ENCODE measurements around the gene ZSCAN10. TPM values are rescaled to one million over a fixed set of nuclear protein-coding genes. Genes with fewer than 3 reads are reported as not detected.

Gene ZSCAN10
- polyA plus RNA-seq, 1 donor (not counting 4 experiments of a cell fraction or from before 2014, with no cell fraction given): not detected

DNA sequence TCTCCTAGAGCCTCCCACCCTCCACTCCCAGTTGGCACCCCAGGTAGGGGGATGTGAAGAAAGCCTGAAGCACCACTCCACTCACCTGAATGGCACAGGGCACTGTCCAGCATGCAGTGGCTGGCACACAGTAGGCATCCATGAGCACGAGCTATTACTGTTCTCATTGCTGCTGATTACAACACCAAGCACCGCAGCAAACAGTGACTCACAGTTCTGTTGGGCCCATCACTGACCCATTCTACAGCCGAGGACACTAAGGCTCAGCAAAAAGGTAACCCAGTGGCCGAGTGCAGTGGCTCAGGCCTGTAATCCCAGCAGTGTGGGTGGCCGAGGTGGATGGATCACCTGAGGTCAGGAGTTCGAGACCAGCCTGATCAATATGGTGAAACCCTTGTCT lies 2.7 kb downstream of the ZSCAN10 start:
- no peak for FAIRE-seq
- no peaks in the 10 kb centered on the region for H3K9me1 ChIP-seq (ENCODE audit: control insufficient read depth, extremely low read depth, insufficient read depth, low read length)
- no peak overlapping the region for H3K4me2 ChIP-seq (ENCODE audit: control insufficient read depth, extremely low read depth, insufficient read depth, low read depth, low read length)
- no peak overlapping the region for H2AFZ ChIP-seq (ENCODE audit: control insufficient read depth, low read length)
- no peak overlapping the region for H3K9ac ChIP-seq (ENCODE audit: control insufficient read depth, extremely low read depth, insufficient read depth, low read length)
- no peak overlapping the region for H3K27ac ChIP-seq (ENCODE audit: control insufficient read depth, insufficient read depth, low read length)
- H4K20me1 ChIP-seq (ENCODE audit: control insufficient read depth, extremely low read depth, insufficient read depth, low read length): no peaks in the 10 kb centered on the region
- no peak overlapping the region for H3K4me3 ChIP-seq (ENCODE audit: control insufficient read depth in 2 of 3, extremely low read depth in 1 of 3, insufficient read depth in 2 of 3, low read depth in 1 of 3, low read length in 3 of 3)
- no peak for TF ChIP-seq EZH2 (IDR thresholded peaks at IDR 0.05; ENCODE audit: low read length)
- TF ChIP-seq, protein P1, sequence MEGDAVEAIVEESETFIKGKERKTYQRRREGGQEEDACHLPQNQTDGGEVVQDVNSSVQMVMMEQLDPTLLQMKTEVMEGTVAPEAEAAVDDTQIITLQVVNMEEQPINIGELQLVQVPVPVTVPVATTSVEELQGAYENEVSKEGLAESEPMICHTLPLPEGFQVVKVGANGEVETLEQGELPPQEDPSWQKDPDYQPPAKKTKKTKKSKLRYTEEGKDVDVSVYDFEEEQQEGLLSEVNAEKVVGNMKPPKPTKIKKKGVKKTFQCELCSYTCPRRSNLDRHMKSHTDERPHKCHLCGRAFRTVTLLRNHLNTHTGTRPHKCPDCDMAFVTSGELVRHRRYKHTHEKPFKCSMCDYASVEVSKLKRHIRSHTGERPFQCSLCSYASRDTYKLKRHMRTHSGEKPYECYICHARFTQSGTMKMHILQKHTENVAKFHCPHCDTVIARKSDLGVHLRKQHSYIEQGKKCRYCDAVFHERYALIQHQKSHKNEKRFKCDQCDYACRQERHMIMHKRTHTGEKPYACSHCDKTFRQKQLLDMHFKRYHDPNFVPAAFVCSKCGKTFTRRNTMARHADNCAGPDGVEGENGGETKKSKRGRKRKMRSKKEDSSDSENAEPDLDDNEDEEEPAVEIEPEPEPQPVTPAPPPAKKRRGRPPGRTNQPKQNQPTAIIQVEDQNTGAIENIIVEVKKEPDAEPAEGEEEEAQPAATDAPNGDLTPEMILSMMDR (optimal IDR thresholded peaks at IDR 0.05 in 1 of 3, IDR thresholded peaks at IDR 0.05 in 1 of 3, conservative IDR thresholded peaks at IDR 0.05 in 1 of 3; ENCODE audit: extremely low read depth in 1 of 3, insufficient read depth in 2 of 3, low read length in 3 of 3): no peak
- no peaks in the 10 kb centered on the region for H3K27me3 ChIP-seq (ENCODE audit: control insufficient read depth, extremely low read depth, insufficient read depth, low read length)
- H3K36me3 ChIP-seq (ENCODE audit: control insufficient read depth in 2 of 2, extremely low read depth in 1 of 2, insufficient read depth in 2 of 2, low read length in 2 of 2): no peaks in the 10 kb centered on the region
- no peaks in the 10 kb centered on the region for H3K9me3 ChIP-seq (ENCODE audit: control insufficient read depth, low read depth, low read length)
- H3K79me2 ChIP-seq (ENCODE audit: control insufficient read depth, insufficient read depth, low read length): no peaks in the 10 kb centered on the region
- dilution Hi-C loops (cut with MboI; ENCODE audit: extremely low pct_ligation_motif_present, low sequenced_read_pairs): no loop called here
- DNase-seq (ENCODE audit: low read depth, low spot score): no peak
- H3K4me1 ChIP-seq (ENCODE audit: control insufficient read depth, extremely low read depth, insufficient read depth, low read length): peaks cover 11% of the 10 kb centered on the region

DNA sequence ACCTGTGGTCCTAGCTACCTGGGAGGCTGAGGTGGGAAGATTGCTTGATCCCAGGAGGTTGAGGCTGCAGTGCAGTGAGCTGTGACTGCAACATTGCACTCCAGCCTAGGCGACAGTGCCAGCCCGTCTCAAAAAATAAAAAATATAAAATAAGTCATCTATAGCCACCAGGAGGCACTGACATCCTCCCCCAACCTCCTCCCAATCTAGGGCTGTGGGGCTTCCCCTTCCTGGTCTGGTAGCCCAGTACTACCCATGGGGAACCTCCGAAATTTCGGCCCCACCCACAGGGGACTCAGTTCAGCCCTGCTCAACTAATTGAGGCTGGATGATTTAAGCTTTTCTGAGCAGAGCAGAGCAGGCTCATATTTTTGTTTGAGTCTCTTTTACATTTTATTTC lies 3.2 kb downstream of the ZSCAN10 start:
- DNase-seq (ENCODE audit: low read depth, low spot score) (no peak), FAIRE-seq (no peak)
- no peak overlapping the region for H3K9ac ChIP-seq (ENCODE audit: control insufficient read depth, extremely low read depth, insufficient read depth, low read length)
- no peaks in the 10 kb centered on the region for H4K20me1 ChIP-seq (ENCODE audit: control insufficient read depth, extremely low read depth, insufficient read depth, low read length)
- H3K36me3 ChIP-seq (ENCODE audit: control insufficient read depth in 2 of 2, extremely low read depth in 1 of 2, insufficient read depth in 2 of 2, low read length in 2 of 2): no peaks in the 10 kb centered on the region
- peaks cover 10% of the 10 kb centered on the region for H3K4me1 ChIP-seq (ENCODE audit: control insufficient read depth, extremely low read depth, insufficient read depth, low read length)
- no peaks in the 10 kb centered on the region for H3K79me2 ChIP-seq (ENCODE audit: control insufficient read depth, insufficient read depth, low read length)
- no peak overlapping the region for H3K4me2 ChIP-seq (ENCODE audit: control insufficient read depth, extremely low read depth, insufficient read depth, low read depth, low read length)
- no peak overlapping the region for H3K27ac ChIP-seq (ENCODE audit: control insufficient read depth, insufficient read depth, low read length)
- TF ChIP-seq EZH2 (IDR thresholded peaks at IDR 0.05; ENCODE audit: low read length): no peak
- TF ChIP-seq, protein P1 (optimal IDR thresholded peaks at IDR 0.05 in 1 of 3, IDR thresholded peaks at IDR 0.05 in 1 of 3, conservative IDR thresholded peaks at IDR 0.05 in 1 of 3; ENCODE audit: extremely low read depth in 1 of 3, insufficient read depth in 2 of 3, low read length in 3 of 3): peak; percentile 23 to 38 (median 24)
- no peaks in the 10 kb centered on the region for H3K9me3 ChIP-seq (ENCODE audit: control insufficient read depth, low read depth, low read length)
- H3K9me1 ChIP-seq (ENCODE audit: control insufficient read depth, extremely low read depth, insufficient read depth, low read length): no peaks in the 10 kb centered on the region
- H2AFZ ChIP-seq (ENCODE audit: control insufficient read depth, low read length): no peak overlapping the region
- no peak overlapping the region for H3K4me3 ChIP-seq (ENCODE audit: control insufficient read depth in 2 of 3, extremely low read depth in 1 of 3, insufficient read depth in 2 of 3, low read depth in 1 of 3, low read length in 3 of 3)
- dilution Hi-C loops (cut with MboI; ENCODE audit: extremely low pct_ligation_motif_present, low sequenced_read_pairs): no loop called here
- no peaks in the 10 kb centered on the region for H3K27me3 ChIP-seq (ENCODE audit: control insufficient read depth, extremely low read depth, insufficient read depth, low read length)

All from keratinocyte (primary cell).